SK-N-SH treated with all-trans-retinoic acid at 6 μM for 48 hours (cell line): ENCODE data around the gene UNC119B.

Experiments
- ARNTL ChIP-seq: fragments of 450-650 bp; formaldehyde crosslinking; IDR thresholded peaks from 2 replicates; pipeline ENCODE4 v1.5.0; 2020; ENCODE audit warnings: low read depth, mild to moderate bottlenecking, moderate library complexity, borderline replicate concordance
- CREB5 ChIP-seq: fragments of 250-450 bp; sonication (Bioruptor Pico); IDR thresholded peaks from 2 replicates; pipeline ENCODE4 v1.5.1; 2020; ENCODE audit warnings: low read depth, mild to moderate bottlenecking, moderate library complexity
- CSRNP3 ChIP-seq: fragments of 250-450 bp; sonication (Bioruptor Pico); IDR thresholded peaks from 2 replicates; pipeline ENCODE4 v1.5.1; 2021; ENCODE audit warnings: mild to moderate bottlenecking, moderate library complexity
- ISL1 ChIP-seq: fragments of 250-450 bp; sonication (Bioruptor Pico); IDR thresholded peaks from 2 replicates; pipeline ENCODE4 v2.1.2; 2022; ENCODE audit warnings: mild to moderate bottlenecking, moderate library complexity
- OSR1 ChIP-seq: fragments of 250-450 bp; sonication (Bioruptor Pico); IDR thresholded peaks from 2 replicates; pipeline ENCODE4 v1.8.0; 2022; ENCODE audit warnings: moderate library complexity, mild to moderate bottlenecking, inconsistent platforms
- PATZ1 ChIP-seq: fragments of 250-450 bp; sonication (Bioruptor Pico); IDR thresholded peaks from 2 replicates; pipeline ENCODE4 v1.8.0; 2020; ENCODE audit warnings: mild to moderate bottlenecking, moderate library complexity, borderline replicate concordance
- RARB ChIP-seq: fragments of 250-450 bp; sonication (Bioruptor Pico); IDR thresholded peaks from 2 replicates; pipeline ENCODE4 v1.8.0; 2021; ENCODE audit warnings: mild to moderate bottlenecking, moderate library complexity
- TOX ChIP-seq: fragments of 250-450 bp; sonication (Bioruptor Pico); IDR thresholded peaks from 2 replicates; pipeline ENCODE4 v1.8.0; 2021; ENCODE audit warnings: mild to moderate bottlenecking, moderate library complexity, borderline replicate concordance
- TSHZ2 ChIP-seq: fragments of 250-450 bp; sonication (Bioruptor Pico); IDR thresholded peaks from 2 replicates; pipeline ENCODE4 v1.5.0; 2020; ENCODE audit warnings: mild to moderate bottlenecking, moderate library complexity
- ZFP3 ChIP-seq: fragments of 250-450 bp; sonication (Bioruptor Pico); IDR thresholded peaks from 2 replicates; pipeline ENCODE4 v1.5.0; 2020; ENCODE audit warnings: mild to moderate bottlenecking, moderate library complexity
- ZNF565 ChIP-seq: fragments of 450-650 bp; formaldehyde crosslinking; conservative IDR thresholded peaks from 2 replicates; pipeline ENCODE4 v1.5.0; 2020; ENCODE audit warnings: low read depth, mild to moderate bottlenecking, moderate library complexity
- ZNF8 ChIP-seq: fragments of 450-650 bp; formaldehyde crosslinking; IDR thresholded peaks from 2 replicates; pipeline ENCODE4 v1.5.0; 2020; ENCODE audit warnings: mild to moderate bottlenecking, moderate library complexity

- TF ChIP-seq ZNF8 (CRISPR knock-in tag) = no peak
- no peak for TF ChIP-seq PATZ1 (CRISPR knock-in tag)
- no peak for TF ChIP-seq ARNTL (CRISPR knock-in tag)
- no peak for TF ChIP-seq ZFP3
- TF ChIP-seq CREB5 (CRISPR knock-in tag) = no peak
- TF ChIP-seq ZNF565 (CRISPR knock-in tag) = no peak
- no peak for TF ChIP-seq TOX (CRISPR knock-in tag)
- TF ChIP-seq CSRNP3 = no peak
- TF ChIP-seq TSHZ2 = no peak
- TF ChIP-seq ISL1 (CRISPR knock-in tag) = no peak
- no peak for TF ChIP-seq RARB (CRISPR knock-in tag)
- no peak for TF ChIP-seq OSR1 (CRISPR knock-in tag)
These were observed 34.8 kb downstream of the UNC119B start for GRCh38 chr12:120744922-120745493.
